Right hindlimb (tissue), 1 donor: ENCODE data around the gene TCF20.

Experiments
- DNase-seq: peaks from one replicate; pipeline ENCODE4 v3.0.0-alpha.2; 2018

The TCF20 gene

GRCh38 chr22:42270510-42271190, at the start of gene TCF20:
Gene TCF20, minus strand, starts transcription at chr22:42270653. Its CDS starts 55,348 bp downstream, at chr22:42215305.
- DNase-seq: peak; percentile 85

- DNase-seq: no peak
Observed at GRCh38 chr22:42319386-42319785, 48.9 kb upstream of the TCF20 start.

GRCh38 chr22:42318967-42319366, 48.5 kb upstream of the TCF20 start:
- DNase-seq: no peak

- DNase-seq: no peak
Observed at GRCh38 chr22:42317691-42318547, 47.5 kb upstream of the TCF20 start.

- peak; percentile 59 for DNase-seq
Observed at GRCh38 chr22:42317008-42317407, 46.6 kb upstream of the TCF20 start.

- no peak for DNase-seq
Observed at GRCh38 chr22:42315392-42315756, 44.9 kb upstream of the TCF20 start.

- no peak for DNase-seq
Observed at GRCh38 chr22:42314709-42315391, 44.4 kb upstream of the TCF20 start.

- peak; percentile 53 for DNase-seq
Observed at GRCh38 chr22:42313804-42314581, 43.5 kb upstream of the TCF20 start.

- DNase-seq: no peak
Observed at GRCh38 chr22:42313204-42313603, 42.8 kb upstream of the TCF20 start.

- no peak for DNase-seq
Observed at GRCh38 chr22:42310291-42311015, 40.0 kb upstream of the TCF20 start.

- DNase-seq: no peak
Observed at GRCh38 chr22:42309865-42310264, 39.4 kb upstream of the TCF20 start.

GRCh38 chr22:42308892-42309468, 38.5 kb upstream of the TCF20 start:
- no peak for DNase-seq

GRCh38 chr22:42307806-42308563, 37.5 kb upstream of the TCF20 start:
- DNase-seq: no peak

GRCh38 chr22:42306010-42306409, 35.6 kb upstream of the TCF20 start:
- DNase-seq: no peak

- DNase-seq: no peak
Observed at GRCh38 chr22:42304324-42304790, 33.9 kb upstream of the TCF20 start.

- no peak for DNase-seq
Observed at GRCh38 chr22:42303396-42304323, 33.2 kb upstream of the TCF20 start.

- DNase-seq: no peak
Observed at GRCh38 chr22:42301742-42302102, 31.3 kb upstream of the TCF20 start.

GRCh38 chr22:42301077-42301741, 30.8 kb upstream of the TCF20 start:
- DNase-seq: no peak
